HG03280 (cell line): Measurements from ENCODE around the gene APPBP2.
A peak's percentile ranks its signal among the peaks of the same experiment; 100 is the strongest.
"Not testable (repeated sequence)": the region's sequence is repeated elsewhere in the genome, so short reads cannot be mapped to it uniquely, and the experiment has no call there.

Source experiments
- ATAC-seq: cut with Tn5 transposase; IDR thresholded peaks from one replicate; pipeline ENCODE4 v1.9.1; 2021; ENCODE audit warnings: mild to moderate bottlenecking, moderate library complexity; ENCODE audit not compliant: unreplicated experiment

APPBP2 gene

DNA sequence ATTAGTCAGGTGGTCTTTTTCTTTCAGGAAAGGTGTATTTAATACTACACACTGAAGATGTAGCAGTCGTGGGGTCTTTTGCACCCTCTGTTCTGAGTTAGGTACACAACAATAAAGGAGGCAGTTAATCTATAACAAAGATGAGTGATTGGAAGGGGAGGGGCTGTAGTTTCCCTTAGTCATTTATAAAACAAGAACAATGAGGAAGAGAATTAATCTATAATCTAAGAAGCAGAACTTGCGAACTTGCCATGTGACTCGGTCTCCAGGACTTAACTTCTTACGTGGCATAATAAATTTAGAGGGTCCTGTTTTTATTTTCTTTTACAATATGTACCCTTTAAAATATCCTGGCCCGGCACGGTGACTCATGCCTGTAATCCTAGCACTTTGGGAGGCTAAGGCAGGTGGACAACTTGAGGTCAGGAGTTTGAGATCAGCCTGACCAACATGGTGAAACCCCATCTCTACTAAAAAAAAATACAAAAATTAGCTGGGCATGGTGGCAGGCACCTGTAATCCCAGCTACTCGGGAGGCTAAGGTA lies 8.6 kb upstream of the APPBP2 start:
- no peak for ATAC-seq

DNA sequence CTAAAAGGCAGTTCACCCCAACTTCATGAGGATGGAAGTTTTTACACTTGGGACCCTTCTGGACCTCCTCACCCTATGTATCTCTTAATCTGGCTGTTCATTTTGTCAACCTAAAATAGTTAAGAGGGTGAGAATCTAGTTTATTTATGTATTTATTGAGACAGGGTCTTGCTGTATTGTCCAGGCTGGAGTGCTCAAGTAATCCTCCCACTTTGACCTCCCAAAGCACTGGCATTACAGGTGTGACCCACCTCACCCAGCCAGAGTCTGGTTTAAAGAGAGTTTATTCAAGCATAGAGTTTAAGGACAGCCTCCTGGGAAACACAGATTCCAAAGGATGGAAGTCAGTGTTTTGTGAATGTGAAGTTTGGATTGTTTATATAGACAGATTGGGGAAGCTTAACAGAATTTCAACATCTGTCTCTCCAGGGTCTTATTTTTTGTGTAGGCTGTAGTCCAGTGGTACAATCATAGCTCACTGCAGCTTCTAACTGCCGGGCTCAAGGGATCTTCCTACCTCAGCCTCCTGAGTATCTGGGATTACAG lies 8.0 kb upstream of the APPBP2 start:
- no peak for ATAC-seq

DNA sequence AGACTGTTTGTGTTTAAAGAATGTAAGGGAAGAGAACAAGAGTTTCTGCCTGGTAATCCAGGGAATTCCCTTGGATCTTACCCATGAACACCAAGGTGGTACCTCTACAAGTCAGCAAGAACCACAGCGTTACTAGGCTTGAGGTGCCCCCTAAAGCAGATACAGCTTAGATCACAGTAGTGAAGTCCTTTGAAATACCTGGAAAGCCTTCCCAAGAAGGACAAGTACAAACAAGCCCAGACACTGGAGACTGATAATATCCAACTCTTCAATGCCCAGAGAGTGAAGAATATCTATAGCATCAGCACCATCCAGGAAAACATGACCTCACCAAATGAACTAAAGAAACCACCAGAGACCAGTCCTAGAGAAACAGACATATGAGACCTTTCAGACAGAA lies 3.8 kb upstream of the APPBP2 start:
- no peak for ATAC-seq

DNA sequence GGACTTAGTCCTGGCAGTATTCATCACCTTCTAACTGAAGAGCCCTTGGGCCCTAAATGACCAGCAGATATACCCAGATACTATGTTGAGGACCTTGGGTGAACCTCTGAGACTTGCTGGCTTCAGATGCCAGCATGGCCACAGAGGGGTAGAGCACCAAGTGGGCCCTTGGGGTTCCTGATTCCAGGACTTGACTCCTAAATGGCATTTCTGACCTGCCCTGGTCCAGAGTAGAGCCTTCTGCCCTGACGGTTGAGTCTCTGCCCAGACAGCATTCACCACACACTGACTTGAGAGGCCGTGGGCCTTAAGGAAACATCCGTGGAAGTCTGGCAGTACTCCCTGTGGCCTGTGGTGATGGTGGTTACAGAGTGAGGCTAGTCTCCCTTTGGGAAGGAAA lies 2.8 kb upstream of the APPBP2 start:
- no peak for ATAC-seq

DNA sequence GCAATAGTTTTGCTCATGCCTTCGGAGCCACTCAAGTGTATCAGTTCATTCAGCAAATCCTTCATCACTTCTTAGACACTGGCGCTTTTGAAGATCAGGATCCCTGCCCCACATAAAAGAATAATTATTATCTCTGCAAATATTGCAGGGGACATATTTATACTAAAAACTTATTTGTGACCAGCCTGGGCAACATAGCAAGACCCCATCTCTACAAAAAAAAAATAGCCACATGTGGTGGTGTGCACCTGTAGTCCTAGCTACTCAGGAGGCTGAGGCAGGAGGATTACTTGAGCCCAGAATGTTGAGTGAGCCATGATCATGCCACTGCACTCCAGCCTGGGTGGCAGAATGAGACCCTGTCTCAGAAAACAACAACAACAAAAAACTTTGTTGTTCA lies 1.7 kb upstream of the APPBP2 start:
- no peak for ATAC-seq

DNA sequence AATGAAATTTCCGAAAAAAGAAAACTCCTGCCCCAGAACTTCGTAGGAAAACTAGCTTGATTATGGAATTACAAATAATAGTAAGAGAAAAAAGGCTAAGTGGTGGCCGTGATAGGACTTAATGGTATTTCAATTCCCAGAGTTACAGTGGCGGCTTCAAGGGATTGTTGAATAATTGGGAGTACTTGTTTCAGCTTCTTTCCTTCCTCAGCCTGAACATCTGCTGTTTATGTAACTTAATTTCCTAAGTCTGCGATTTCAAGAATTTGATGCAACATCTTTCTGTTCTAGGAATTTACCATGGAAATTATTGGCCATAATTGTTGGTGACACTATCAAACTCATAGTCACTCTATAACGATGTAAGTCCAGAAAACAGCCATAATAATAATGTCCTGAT lies 684 bp upstream of the APPBP2 start:
- ATAC-seq: no peak

DNA sequence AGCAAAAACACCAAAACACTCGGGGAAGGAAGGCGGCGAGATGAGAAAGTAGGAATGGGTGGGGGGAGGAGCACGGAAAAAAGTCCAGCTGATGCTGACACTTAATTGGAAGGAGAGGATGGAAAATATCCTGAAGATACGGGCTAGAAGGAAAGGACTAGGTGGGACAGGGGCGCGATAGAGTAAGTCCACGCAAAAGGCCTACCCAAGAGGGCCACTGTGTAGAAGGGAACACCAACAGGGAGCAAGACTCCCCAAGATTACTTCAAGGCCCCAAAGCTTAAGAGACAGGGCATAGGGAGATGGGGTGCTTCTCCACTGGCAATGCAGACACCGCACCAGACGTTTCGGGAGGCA lies 736 bp downstream of the APPBP2 start:
- peak; percentile 5 for ATAC-seq

DNA sequence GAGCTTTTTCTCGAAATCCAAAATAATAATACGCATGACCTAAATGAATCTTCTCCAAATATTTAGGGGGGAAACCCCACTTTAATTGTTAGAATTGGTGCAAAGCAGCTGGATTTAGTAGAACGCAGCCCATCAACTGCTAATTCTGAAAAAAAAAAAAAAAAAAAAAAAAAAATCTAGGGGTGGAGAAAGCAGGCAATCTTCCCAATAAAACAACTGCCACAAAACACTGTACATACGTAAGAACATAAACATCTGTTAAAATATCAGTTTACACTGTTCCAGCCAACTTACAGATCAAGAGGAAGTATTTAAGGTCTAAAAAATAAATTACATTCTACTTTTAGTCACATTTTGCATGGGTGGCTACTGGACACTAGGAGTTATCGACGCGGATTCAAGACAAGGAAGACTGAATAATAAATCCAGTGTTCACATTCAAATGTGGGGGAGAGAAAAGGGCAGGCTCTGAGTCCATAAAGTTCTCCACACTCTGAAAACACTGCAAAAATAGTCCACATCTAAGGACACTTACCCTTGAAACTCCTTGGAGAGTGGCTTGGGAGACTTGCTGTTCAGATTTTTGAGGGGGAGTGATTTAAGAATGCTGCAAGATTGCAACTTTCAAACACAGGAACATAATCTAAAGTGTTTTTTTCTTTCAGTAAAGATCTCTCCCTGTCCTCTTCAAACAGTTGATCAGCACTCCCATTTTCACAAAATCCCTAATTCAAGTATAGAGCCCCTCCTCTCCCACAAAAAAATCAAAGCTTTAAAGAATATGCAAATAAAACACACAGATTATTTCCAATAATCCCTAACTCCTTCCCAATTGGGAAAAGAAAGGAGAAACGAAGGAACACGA lies 1.3 kb downstream of the APPBP2 start:
- no peak for ATAC-seq

DNA sequence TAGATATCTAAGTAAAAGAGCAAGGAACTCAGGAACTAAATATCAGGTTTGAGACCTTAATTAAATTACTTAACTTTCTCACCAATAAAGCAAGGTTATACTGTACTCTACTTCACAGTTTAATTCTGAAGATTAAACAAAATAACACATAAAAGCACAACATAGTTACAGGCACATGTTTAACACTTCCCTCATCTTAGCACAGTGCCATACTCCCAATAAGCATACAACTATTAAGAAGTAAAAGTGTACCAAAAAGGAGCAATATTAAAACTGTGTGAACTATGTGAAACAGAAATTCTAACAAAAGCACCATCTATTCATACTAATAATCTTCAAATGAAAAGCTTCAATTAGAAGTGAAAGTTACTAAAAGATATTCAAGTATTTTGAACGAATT lies 2.2 kb downstream of the APPBP2 start:
- no peak for ATAC-seq

DNA sequence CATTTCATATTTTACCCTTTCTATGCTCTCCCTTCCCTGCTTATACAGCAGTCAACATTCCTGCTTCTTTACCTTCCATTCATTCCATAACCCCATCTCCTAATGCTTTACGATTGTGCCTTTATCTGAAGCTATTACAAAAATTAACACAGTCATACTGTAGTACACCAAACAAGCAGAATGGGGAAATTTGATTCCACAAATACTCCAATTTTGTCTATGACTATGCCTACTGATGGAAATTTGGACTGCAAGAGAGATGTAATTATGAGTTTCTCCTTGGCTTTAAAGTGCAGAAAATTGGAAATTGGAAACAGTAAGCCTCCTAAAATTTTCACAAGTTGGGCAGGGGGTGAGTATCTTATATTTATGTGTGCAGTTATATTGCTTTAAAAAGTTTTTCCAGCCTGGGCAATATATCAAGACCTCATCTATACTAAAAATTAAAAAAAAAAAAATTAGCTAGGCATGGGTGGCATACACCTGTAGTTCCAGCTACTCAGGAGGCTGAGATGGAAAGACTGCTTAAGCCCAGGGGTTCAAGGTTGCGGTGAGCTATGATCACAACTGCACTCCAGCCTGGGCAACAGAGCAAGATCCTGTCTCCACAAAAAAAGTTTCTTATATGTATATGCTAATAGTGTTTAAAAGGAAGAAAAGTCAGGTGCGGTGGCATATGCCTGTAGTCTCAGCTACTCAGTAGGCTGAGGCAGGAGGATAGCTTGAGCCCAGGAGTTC lies 3.0 kb downstream of the APPBP2 start:
- no peak for ATAC-seq

DNA sequence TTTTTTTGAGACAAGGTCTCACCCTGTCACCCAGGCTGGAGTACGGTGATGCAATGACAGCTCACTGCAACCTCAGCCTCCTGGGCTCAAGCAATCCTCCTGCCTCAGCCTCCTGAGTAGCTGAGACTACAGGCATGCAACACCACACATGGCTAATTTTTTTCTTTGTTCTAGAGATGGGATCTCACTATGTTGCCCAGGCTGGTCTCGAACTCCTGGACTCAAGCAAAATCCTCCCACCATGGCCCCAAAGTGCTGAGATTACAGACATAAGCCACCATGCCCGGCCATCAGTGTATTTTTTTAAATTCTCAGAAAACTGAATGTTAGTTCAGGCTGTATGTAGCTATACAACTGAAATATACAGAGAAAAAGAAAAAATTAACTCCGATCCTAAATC lies 6.2 kb downstream of the APPBP2 start:
- no peak for ATAC-seq

DNA sequence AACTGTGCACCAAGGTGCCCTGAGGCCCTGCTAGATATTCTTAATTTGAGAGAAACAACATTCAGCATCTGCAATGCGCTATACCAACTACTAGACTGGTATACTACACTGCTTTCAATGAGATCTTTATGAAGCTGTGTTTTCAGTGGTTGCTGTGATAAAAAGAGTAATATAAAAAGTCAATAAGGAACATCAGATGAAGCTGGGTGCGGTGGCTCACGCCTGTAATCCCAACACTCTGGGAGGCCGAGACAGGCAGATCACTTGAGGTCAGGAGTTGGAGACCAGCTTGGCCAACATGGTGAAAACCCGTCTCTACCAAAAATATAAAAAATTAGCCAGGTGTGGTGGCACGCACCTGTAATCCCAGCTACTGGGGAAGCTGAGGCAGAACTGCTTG lies 10.4 kb downstream of the APPBP2 start:
- not testable (repeated sequence) for ATAC-seq

DNA sequence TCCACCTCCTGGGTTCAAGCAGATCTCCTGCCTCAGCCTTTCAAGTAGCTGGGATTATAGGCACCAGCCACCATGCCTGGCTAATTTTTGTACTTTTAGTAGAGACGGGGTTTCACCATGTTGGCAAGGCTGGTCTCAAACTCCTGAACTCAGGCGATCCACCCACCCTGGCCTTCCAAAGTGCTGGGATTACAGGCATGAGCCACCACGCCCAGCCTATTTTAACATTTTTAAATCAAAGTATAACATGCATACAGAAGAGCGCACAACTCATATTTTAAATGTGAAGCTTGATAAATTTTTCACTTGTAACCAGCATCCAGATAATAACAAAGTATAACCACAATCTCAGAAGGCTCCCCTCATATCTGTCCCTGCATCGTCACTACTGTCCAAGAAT lies 10.8 kb downstream of the APPBP2 start:
- ATAC-seq: not testable (repeated sequence)

DNA sequence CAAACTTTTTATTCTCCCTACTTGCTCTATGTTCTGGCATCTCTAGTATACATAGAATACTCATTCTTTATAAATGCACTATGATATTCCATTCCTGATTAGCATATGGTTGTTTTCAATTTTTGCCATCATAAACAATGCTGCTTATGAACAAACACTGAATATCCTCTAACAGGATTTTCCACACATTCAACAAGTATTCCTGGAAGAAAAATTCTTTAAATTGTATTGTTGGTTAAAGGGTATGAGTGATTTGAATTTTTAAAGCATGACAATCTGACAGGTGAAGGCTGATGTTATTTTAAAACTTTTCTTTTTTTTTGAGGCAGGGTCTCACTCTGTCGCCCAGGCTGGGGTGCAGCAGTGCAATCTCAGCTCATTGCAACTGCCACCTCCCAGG lies 11.5 kb downstream of the APPBP2 start:
- no peak for ATAC-seq

DNA sequence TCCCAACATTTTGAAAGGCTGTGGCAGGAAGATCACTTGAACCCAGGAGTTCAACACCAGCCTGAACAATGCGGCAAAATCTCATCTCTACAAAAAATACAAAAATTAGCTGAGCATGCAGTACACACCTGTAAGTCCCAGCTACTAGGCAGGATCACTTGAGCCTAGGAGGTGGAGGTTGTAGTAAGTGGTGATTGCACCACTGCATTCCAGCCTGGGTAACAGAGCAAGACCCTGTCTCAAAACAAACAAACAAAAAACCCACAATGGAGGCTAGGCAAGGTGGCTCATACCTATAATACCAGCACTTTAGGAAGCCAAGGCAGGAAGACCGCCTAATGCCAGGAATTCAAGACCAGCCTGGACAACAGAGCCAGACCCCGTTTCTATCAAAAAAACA lies 12.0 kb downstream of the APPBP2 start:
- no peak for ATAC-seq

DNA sequence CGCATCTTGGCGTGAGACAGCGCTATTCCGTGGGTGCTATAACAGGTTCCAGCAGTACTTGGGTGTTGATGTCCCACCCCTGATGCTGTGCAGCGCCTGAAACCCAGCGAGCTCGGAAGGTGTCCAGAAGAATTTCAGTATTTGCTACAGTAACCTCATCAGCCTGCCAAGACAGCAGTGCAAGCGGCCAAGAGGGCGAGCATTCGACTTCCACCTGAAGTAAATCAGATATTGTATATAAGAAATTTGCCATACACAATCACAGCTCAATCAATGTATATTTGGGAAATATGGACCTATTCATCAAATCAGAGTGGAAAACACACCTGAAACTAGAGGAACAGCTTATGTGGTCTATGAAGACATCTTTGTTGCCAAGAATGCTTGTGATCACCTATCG lies 13.0 kb downstream of the APPBP2 start:
- no peak for ATAC-seq

DNA sequence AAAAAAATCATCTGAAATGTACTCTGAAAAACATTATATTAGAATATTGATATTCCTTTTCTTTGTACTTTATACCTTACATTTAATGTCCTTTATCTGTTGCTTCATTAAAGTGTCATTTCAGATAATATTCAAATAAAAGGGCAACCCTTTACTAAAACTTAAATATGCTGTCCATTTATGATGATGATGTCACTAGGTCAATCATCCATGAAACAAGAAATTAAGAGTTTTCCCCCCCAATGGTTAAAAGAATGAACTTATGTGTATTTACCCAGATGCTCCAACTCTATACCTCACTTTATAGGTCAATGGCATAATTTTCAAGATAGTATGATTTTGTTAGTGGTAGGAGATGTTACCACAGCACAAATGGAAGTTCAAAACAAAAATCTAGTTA lies 15.3 kb downstream of the APPBP2 start:
- ATAC-seq: no peak

DNA sequence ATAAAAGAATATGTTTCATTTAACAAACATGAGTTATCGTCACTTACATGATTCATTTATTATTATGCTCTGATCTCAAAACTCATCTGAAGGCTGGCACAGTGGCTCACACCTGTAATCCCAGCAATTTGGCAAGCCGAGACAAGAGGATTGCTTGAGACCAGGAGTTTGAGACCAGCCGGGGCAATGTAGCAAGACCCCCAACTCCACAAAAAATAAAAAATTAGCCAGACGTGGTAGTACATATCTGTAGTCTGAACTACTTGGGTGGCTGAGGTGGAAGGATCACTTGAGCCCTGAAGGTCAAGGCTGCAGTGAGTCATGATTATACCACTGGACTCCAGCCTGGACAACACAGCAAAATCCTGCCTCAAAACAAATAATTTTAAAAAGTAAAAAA lies 16.0 kb downstream of the APPBP2 start:
- no peak for ATAC-seq

DNA sequence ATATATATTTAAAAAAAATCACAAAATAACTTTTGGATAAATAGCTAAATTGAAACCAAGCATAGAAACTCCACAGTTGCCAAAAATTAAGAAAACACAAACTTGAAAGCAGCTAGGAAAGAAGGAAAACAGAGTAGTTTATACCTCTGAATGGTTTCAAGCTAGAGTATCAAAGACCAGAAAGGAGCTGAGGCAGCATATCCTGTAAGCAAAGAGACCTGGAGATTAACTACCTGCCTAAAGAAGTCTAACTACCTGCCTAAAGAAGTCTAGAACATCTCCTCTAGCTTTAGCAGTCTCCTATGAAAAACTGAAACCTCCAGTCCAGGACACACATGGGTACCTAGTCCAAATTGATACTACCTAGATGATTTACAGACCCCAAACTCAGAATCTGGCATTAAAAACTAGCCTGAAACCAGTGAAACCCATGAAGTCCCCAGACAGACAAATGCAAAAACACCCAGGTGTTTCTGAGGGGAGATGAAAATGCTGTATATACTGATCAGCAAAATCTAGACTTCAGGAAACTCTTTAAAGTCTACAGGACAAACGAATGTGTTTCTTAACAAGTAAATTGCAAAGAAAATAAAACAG lies 17.6 kb downstream of the APPBP2 start:
- ATAC-seq: no peak

DNA sequence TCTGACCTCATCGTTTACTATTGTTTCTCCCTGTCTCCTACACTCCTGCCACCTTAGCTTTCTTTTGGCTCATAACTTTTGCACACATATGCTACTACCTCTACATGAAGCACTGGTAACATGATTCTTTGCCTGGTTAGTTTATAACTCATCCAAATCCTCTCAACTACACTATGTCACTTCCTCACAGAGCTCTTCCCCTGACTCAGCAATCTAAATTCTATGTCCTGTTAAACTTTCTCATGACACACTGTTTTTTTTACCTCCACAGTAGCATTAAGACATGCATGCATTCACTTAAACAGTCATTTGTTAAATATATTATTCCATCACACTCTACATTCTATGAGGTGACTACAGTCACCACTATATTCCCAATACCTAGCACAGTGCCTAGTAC lies 19.7 kb downstream of the APPBP2 start:
- ATAC-seq: no peak

DNA sequence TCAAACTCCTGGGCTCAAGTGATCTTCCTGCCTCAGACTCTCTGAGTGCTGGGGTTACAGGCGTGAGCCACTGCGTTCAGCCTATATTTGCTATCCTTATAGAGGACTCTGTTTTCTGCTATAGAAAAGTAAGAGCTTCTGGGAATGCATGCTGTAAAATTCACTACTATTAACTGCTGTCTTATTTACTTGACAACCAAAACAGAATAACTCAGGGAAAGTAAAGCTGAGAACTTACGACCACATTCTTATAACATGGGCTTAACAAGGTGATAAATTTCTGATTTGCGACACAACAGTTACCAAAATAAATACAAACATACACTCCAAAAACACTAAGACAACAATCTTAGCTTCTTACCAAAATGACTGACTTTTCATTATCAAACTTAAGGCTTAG lies 23.9 kb downstream of the APPBP2 start:
- ATAC-seq: no peak

DNA sequence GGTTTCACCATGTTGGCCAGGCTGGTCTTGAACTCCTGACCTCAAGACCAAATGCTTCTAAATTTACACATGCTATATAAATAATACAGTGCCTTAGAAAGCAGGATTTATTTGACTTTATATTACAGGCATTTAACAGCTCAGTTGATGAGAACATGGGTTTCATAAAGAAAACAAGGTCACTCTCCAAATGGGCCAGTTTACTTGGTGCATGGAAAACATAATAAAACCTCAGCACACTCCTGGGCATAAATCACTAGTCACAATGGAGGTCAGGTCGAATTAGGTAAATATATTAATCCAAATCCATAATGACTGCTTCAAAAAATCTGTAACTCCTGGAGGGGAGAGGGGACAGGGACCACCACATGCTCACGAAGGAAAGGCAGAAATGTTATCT lies 24.5 kb downstream of the APPBP2 start:
- no peak for ATAC-seq
